ENCODE measurements around the gene SKI.
"Not testable (repeated sequence)": the region's sequence is repeated elsewhere in the genome, so short reads cannot be mapped to it uniquely, and the experiment has no call there.

Gene SKI

DNA sequence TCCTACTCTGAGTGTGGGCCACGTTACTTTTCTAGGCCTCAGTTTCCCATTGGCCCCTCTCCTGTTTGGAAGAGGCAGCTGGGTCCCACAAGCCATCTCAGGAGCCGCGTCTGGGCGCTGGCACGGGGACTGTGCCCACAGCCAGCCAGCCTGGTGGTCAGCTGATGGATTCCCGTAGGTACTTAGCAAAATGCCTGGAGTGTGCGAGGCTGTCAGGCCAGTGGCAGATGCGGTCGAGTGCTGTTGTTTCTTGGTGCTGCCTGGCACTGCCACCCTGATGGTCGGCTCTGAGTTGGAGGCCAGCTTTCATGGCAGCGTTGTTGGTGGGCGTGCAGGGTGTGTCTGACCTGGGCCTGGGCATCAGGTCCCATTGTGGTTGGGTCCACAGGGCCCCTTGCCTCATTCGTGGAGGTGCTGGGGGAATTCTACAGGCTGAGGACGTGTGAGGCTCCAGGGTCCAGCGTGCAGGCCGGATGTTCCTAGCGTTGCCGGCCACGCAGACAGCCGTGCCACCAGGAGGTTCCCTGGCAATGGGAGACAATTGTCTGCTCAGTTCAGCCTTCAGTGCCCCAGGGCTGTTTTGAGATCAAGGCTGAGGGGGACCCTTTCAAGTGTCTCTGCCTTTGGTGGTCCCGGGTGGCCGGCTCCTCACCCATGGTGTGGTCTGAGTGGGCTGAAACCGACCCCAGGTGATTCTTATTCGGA lies 20.9 kb downstream of the SKI start:
- no peak for DNase-seq

DNA sequence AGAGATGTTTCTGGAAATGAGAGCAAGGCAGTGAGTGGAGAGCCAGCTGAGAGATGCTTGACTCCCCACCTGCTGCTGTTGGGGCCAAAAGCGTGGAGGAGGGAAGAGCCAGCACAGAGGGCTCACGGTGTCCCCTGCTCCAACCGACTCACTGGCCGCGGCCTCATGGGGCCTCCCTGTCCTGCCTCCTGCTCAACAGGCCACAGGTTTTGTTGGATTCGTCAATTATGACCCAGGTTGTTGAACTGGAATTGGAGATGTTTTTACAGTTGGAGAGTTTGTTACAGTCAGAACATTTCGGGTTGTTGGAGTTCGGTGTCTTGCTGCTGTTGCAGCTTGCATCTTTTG lies 21.4 kb downstream of the SKI start:
- DNase-seq = no peak

DNA sequence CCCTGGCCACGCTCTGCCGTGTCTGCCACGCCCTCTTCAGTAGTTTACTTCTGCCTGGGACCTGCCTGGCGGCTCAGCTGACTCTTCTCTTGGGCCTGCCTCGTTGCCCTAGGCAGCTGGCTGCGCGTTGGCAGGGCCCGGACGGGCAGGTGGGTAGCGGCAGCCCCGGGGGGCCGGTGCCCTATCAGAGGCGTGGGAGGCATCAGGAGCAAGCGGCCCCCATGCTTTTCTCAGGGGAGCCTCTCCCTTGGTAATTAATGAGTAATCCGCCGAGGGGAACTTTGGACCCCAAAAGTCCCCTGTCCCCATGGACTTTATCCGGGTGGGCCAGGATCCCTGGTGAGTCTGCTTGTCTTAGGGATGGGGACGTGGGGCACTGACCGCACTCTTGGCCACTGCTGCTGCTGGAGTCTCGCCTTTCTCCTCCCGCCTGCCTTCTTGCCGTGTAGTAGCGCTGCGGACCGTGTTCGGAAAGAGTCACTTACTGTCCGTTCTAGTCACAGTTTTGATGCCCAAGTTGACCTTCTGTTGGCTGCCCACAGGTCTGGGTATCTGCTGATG lies 22.7 kb downstream of the SKI start:
- no peak for DNase-seq

DNA sequence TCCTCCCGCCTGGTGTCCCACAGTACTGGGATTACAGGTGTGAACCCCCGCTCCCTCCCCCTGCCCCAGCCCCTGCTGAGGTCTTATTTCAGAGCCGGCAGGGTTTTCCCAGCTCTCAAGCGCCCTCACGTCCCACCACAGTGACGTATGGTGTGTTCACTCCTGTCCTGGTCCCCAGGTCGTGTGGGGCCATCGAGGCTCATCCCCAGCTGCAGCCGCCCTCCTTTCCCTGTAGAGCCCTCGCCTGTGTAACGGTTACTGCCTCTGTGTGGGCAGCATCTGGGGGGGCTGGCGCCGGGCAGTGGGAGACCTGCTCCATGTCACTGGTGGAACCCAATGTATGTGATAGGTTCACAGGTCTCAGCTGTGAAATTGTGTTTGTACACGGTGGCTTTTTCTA lies 23.2 kb downstream of the SKI start:
- DNase-seq = no peak

DNA sequence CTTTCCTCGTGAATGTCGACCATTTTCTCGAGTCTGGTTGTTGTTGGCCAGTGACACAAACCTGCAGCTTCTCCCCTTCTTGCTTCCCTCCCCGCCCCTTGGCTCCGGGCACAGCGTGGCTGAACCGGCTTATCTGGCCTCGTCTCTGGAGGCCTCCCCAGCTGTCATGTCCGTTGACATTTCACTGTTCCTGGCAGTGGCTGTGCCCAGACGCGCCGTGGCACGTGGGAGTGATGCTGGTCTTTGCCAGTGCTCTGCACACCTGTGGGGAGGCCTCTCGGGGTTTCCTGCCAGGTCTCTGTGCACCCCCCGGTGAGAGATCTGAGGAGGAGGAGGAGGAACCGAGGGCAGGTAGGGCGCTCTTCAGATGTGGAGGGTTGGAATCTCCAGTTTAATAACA lies 23.7 kb downstream of the SKI start:
- no peak for DNase-seq

DNA sequence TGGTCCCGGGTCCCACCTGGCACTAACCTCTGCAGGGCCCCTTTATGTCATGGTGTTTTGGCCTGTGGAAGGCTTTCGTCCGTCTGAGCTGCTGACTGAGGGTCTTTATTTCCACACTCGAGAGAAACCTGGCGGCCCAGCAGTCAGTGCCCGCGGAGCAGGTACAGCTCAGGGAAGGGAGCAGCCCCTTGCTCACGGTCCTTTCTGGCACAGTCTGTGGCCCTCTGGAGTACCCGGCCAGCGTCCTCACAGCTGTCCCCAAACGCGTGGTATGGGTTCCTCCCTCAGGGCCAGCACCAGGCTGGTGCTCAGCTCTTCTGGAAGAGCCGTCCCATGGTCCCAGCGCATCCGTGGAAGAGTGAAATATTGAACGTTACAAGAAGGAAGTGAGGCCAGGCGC lies 24.3 kb downstream of the SKI start:
- no peak for DNase-seq

DNA sequence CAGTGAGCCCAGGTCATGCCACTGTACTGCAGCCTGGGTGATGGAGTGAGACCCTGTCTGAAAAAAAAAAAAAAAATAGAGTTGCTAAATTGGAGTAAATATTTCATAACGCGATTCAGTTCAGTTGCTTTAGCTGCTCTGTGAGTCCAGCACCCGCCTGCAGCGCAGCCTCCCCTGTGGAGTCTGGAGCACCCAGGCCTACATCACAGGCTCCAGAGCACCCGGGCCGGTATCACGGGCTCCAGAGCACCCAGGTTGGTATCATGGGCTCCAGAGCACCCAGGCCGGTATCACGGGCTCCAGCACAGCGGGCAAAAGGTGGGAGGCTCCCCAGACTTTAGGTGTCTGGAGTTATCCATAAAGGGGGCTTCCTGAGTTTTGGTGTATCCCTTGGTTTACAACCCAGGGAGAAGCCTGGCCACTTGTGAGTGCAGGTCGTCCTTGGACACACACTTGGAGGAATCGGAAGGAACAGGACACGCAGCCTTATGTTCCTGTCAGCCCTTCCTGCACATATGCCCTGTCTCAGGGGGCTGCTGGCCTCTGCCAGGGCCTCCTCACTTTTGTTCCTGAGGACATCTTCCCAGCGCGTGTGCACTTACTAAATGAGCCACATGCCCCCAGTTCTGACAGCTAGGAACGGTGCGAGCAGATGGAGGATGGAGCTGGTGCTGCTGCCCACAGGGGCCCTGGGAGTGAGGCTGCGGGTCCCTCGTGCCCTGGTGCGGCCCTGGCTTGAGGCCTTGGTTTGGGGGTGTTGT lies 25.1 kb downstream of the SKI start:
- no peak for DNase-seq

DNA sequence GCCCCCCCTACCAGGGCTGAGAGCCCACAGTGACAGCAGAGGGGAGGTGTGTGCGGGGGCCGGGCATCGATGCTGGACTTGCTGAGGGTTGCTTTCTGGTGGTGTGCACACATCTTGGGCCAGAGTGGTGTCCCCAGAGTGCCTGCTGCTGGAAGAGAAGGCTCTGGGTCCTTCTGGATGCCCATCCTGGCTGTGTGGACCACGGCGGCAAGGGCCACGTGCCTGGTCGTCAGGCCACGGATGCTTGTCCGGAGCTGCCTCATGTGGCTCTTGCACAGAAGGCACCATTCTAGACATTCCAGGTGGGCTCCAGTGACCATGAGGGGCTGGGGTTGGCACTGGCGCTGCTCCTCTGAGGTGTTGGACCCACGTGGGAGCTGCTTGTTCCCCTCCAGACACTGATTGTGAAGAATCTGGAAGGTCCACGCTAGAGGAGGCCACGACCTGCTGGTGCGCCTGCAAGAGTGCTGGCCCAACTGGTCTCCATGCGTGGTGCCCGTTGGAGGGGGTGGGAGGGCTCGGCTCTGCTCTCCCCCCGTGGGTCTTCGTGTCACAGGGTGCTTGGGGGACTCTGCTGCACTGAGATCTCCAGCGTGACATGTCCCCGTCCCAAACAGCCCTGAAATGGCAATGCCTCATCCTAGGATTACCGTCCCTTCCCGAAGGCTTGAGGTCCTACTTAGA lies 25.8 kb downstream of the SKI start:
- DNase-seq = no peak

DNA sequence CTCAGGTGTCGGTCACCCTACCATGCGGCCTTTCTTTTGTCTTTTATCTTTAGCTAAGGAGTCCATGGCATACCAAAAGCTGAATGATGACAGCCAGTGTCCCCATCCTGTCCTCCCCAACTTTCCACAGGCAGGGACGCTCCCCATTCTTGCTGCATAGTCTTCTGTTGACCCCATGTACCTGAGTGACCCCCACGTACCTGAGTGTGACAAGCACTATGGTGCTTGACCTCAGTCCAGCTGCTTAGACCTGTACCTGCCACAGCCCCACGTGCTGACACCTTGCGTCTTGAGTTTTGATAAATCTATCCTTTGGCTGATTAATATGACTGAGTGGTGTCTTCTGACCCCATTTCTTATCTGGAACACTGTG lies 26.9 kb downstream of the SKI start:
- DNase-seq = no peak

DNA sequence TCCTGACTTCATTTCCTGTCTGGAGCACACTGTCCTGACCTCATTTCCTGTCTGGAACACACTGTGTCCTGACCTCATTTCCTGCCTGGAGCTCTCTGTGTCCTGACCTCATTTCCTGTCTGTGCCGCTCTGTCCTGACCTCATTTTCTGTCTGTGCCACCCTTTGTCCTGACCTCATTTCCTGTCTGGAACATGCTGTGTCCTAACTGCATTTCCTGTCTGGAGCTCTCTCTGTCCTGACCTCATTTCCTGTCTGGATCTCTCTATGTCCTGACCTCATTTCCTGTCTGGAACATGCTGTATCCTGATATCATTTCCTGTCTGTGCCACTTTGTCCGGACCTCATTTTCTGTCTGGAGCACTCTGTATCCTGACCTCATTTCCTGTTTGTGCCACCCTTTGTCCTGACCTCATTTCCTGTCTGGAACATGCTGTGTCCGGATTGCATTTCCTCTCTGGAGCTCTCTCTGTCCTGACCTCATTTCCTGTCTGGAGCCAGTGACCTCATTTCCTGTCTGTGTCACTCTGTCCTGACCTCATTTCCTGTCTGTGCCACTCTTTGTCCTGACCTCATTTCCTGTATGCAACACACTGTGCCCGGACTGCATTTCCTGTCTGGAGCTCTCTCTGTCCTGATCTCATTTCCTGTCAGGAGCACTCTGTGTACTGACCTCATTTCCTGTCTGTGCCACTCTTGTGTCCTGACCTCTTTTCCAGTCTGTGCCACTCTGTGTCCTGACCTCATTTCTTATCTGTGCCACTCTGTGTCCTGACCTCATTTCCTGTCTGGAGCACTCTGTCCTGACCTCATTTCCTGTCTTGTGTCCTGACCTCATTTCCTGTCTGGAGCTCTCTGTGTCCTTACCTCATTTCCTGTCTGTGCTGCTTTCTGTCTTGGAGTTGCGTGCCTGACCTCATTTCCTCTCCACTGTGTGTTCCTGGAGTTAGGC lies 27.6 kb downstream of the SKI start:
- peak; percentile 73 for DNase-seq

DNA sequence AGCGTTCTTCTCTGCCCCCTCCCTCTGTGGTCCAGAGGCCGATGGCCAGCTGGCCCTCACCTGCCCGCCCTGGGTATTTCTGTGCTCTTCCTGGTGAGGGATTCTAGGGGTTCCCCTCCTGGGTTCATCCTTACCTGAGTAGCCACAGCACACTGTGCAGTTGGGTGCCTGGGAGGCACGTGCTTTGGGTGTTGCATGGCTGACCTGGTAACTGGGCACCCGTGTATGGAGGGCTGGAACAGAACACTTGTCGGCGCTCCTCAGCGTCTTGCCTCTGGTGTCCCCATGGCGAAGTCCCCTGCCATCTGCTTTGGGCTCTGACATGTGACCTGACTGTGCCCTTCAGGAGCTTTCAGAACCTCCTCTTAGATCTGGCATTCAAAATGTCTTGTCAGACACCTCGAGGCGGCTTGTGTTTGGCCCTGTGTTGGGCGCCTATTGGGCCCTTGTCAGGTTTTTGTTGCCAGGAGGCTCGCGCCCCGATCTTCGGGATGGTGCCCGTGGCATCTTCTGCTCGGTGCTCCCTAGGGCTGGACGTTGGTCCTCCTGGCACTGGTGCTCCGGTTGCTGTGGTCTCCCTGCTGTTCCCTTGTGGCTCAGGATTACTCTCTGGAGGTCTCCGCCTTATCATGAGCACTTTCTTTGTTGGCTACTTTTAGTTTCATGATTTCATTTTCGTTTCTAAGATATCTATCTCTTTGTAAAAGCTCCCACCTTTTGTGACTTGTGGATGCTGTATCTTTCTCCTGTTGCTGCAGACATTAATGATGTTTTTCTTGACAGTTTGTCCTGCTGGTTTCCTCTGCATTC lies 28.5 kb downstream of the SKI start:
- no peak for DNase-seq

DNA sequence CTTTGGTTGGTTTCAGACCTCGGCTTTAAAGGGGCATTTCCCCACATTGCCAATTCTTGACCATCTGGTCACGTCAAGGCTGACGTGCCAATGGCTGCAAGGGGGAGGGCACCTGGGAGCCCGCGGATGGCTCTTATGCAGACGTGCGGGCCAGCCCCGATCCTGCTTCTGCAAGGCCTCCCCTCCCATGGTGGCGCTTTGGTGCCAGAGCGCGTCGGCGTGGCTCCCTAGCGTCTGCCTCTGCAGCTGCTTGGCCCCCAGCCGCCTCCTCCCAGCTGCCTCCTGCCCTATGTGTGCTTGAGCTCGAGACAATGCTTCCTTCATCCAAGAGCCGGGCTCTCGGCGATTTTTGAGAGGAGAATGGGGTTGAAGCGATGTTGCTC lies 29.1 kb downstream of the SKI start:
- DNase-seq = no peak

DNA sequence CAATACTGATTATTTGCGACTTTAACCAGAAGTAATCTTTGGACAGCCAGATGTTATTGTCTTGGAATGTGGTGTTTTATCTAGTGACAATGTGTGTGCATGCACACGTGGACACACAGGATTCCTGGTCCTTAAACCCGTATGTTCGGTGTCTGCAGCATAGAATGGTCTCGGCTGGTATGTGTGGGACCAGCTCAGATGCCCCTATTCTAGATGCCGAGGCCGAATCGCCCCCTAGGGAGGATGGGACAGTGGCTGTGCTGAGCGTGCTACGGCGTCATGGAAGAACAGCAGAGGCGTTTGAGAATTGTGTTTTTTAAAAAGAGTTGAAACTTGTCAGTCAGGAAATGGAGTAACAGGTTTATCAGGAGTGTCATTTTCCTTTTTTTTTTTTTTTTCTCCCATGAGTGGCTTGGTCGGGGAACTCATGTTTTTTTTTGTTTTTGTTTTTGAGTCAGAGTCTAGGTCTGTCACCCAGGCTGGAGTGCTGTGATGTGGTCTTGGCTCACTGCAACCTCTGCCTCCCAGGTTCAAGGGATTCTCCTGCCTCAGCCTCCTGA lies 30.1 kb downstream of the SKI start:
- no peak for DNase-seq

DNA sequence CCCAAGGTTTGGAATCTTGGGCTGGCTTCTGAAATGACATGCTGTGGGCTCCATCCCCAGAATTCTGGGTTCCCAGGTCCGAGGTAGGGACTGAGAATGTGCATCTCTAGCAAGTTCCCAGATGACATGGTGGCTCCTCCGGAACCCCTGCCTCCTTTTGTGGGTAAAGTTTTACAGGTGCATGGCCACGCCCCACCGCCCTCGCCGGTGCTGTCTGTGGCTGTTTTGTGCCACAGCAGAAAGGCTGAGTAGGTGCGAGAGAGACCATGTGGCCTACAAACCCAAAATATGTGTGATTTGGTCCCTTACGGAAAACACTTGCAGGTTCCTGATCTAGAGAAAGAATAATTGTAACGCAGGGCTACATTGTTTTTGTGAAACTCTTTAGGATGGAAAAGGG lies 30.9 kb downstream of the SKI start:
- DNase-seq = no peak

DNA sequence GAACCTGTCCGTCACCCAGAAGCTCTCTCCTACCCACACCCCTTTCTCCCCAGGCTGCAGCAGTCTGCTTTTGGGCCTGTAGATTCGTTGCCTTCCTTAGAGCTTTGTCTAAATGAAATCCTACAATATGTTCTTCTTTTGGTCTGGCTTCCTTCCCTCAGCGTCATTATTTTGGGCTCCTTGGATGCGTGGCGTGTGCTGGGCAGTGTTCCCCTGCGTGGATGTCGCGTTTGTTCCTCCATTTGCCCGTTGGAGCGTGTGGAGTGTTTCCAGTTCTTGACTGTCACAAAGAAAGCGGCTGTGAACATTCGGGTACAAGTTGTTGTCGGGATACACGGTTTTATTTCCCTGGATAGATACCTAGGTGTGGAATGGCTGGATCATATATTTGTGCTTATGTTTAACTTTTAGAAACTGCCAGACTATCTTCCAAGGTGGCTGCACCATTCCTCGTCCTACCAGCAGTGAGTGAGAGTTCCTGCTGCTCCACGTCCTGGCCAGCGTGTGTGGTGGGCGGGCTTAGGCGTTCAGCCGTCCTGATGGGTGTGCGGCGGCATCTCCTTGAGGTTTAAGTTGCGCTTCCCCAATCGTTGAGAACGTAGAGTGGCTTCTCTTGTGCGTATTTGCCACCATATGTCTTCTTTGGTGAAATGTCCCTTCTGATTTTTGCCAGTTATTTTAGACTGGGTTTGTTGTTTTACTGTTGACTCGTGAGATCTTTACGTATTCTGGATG lies 31.7 kb downstream of the SKI start:
- DNase-seq = no peak

DNA sequence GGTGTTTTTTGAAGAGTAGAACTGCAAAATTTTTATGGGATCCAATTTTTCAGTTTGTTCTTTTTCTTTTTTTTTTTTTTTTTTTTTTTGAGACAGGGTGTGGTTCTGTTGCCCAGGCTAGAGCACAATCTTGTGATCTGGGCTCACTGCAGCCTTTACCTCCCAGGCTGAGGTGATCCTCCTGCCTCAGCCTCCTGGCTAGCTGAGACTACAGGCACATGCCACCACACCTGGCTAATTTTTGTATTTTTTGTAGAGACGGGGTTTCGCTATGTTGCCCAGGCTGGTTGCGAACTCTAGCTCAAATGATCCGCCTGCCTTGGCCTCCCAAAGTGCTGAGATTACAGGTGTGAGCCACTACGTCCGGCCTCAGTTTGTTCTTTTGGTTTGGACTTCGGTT lies 32.4 kb downstream of the SKI start:
- not testable (repeated sequence) for DNase-seq

DNA sequence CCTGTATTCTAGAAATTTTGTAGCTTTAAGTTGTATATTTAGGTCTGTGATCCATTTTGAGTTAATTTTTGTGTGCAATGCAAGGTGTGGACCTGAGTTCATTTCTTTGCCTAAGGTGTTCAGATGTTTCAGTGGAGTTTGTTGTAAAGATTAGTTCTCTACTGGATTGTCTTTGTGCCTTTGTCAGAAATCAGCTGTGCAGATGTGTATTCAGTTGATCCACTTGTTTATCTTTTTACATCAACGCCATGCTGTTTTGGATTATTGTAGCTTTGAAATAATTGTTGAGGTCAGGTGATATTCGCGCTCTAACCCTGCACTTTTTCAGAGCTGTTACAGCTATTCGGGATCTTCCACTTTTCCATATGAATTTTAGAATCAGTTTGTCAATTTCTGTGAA lies 32.8 kb downstream of the SKI start:
- no peak for DNase-seq

DNA sequence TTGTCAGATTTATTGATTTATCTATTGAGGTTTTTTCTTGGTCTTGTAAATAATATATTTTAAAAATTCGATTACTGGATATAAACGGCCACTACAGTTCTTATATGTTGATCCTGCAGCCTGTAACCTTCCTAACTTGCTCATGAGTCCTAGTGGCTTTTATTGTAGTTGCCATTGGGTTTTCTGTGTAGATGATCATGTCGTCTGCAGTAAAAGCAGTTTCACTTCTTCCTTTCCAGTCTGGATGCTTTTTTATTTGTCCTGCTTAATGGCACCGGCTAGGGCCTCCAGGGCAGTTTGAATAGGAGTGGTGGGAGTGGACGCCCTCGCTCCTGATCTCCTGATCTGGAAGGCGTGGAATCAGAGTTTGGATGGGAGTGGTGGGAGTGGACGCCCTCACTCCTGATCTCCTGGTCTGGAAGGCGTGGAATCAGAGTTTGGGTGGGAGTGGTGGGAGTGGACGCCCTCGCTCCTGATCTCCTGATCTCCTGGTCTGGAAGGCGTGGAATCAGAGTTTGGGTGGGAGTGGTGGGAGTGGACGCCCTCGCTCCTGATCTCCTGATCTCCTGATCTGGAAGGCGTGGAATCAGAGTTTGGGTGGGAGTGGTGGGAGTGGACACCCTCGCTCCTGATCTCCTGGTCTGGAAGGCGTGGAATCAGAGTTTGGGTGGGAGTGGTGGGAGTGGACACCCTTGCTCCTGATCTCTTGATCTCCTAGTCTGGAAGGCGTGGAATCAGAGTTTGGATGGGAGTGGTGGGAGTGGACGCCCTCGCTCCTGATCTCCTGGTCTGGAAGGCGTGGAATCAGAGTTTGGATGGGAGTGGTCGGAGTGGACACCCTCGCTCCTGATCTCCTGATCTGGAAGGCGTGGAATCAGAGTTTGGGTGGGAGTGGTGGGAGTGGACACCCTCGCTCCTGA lies 33.6 kb downstream of the SKI start:
- not testable (repeated sequence) for DNase-seq

DNA sequence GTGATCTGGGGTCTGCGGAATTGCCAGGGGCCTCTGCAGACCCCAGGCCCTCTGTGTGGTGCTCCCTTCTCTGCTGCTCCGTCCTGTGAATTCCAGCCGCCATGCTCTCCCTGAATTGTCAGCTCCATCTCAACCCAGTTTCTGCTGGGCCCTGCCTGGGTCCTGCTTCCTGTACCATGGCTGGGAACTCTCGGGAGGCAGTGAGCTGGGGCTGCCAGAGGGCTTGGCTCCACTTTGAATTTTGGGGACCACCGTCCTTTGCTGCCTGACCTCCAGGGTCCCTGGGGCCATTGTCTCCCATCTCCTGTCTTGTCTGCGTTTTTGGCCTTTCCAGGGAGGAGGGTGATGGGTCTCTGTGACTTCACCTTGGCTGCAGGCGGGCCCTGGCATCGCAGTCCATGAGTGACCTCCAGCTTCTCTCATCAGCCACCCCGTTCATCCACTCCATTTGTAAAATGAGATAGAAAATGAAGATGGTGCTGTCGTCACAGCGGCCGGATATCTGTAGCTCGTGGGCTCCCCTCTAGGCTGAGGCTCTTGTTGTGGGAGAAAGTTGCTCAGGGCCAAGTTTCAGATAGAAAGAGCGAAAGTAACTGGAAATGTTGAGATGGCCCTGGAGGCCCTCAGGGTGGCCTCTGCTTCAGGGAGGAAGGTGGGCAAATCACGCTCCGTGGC lies 38.3 kb downstream of the SKI start:
- no peak for DNase-seq

Measured in NCI-H226 (cell line).